GM12864 (cell line): ENCODE measurements around the gene ACSL6.

Source experiments
- DNase-seq: peaks from one replicate; pipeline ENCODE4 v3.0.0-alpha.2; 2011; ENCODE audit warnings: low read depth
- H3K4me3 ChIP-seq: 2 replicates; pipeline ENCODE4 v1.5.1; 2011; ENCODE audit warnings: mild to moderate bottlenecking, low read depth, low read length, control low read depth
- TF ChIP-seq, protein P1 (sequence below): IDR thresholded peaks from 2 replicates; pipeline ENCODE4 v1.5.1; 2011; ENCODE audit warnings: low read depth, mild to moderate bottlenecking, moderate library complexity, low read length, control low read depth, inconsistent platforms; ENCODE audit errors: missing control alignments

ACSL6 gene

DNA sequence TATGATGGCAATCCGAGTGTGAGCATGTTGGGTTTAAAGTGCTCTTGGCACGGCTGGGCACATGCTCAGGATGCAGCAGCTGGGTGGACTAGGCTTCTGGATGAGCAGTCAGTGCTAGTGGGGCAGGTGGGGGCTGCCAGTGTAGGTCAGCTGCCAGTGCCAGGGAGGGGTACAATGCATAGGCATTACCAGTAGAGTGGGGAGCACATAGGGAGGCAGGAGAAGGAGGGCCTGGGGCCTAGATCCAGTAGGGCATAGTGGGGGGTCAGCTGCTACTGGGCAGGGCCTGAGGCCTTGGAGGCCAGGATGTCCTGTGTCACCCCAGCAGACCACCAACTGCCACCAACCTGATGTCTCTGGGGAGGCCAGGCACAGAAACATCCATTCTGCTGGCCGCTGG, 24.2 kb downstream of the ACSL6 start:
- H3K4me3 ChIP-seq: no peak overlapping the region
- TF ChIP-seq, protein P1, sequence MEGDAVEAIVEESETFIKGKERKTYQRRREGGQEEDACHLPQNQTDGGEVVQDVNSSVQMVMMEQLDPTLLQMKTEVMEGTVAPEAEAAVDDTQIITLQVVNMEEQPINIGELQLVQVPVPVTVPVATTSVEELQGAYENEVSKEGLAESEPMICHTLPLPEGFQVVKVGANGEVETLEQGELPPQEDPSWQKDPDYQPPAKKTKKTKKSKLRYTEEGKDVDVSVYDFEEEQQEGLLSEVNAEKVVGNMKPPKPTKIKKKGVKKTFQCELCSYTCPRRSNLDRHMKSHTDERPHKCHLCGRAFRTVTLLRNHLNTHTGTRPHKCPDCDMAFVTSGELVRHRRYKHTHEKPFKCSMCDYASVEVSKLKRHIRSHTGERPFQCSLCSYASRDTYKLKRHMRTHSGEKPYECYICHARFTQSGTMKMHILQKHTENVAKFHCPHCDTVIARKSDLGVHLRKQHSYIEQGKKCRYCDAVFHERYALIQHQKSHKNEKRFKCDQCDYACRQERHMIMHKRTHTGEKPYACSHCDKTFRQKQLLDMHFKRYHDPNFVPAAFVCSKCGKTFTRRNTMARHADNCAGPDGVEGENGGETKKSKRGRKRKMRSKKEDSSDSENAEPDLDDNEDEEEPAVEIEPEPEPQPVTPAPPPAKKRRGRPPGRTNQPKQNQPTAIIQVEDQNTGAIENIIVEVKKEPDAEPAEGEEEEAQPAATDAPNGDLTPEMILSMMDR: no peak

DNA sequence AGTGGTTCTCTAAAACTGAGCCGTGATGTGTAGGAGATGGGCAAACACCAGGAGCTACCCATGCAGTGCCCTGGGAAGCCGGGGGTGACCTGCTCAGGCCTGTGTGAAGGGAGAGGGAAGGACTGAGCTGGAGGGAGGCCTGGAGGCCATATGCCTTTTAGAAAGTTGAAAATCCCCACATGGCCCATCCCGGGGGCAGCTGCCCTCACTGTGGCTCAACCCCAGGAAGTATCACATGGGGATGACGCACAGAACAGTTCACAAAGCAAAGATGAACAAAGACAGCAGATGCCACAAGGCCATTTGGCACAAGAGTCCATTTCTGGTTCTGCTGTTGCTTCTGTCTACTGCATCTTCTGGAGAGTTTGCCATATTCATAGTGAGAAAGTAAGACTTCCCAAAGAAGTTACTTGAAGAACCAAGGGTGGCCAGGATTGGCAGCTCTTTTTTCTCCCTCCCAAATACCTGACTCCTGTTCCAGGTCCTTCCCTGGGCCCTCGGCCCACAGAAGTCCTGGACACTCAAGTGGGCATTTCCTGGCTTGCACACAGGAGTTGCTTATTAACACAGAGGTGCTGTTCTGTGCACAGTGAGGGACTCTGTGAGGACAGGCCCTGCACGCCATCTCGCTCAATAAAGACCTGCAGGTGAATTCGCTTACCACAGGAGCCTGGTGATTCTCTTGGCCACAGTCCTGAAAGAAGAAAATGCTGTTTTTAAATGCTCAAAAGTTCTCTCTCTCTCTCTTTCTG, 25.1 kb downstream of the ACSL6 start:
- TF ChIP-seq, protein P1: no peak
- DNase-seq: no peak

More for the DNA sequence above, 24.2 kb downstream of the ACSL6 start:
- no peak for DNase-seq

DNA sequence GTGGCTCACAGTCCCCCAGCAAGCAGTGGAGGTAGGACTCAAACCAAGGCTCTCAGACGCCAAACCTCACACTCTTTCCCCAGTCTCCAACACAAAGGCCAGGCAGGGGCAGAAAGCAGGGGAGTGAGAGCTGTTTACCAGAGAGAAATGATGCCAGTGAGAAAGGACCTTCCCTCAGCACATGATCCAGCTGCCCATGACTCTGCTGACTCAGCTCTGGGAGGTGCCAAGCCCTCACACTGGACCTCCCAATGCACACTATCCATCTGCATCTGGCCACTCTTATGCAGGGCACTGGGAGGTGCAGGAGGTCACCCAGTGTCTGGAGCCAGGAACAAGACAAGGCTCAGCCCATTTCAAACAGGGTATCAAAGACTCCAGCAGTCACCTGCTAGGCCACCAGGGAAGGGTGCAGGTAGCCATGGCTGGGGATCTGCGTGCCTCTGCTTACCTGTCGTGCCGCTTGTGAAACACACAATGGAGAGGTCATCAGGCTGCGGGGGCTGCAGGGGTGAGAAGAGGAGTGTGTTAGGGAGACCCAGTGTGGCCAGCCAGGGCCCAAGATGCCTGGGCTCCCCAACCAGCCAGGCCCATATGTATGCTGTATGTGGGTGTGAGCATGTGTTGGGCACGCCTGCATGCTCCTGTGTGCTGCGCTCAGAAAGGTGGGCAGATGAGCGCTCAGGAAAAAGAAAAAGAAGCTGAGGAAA, 26.3 kb downstream of the ACSL6 start:
- no peak overlapping the region for H3K4me3 ChIP-seq
- TF ChIP-seq, protein P1: no peak
- DNase-seq: no peak

More for the DNA sequence above, 25.1 kb downstream of the ACSL6 start:
- no peak overlapping the region for H3K4me3 ChIP-seq

DNA sequence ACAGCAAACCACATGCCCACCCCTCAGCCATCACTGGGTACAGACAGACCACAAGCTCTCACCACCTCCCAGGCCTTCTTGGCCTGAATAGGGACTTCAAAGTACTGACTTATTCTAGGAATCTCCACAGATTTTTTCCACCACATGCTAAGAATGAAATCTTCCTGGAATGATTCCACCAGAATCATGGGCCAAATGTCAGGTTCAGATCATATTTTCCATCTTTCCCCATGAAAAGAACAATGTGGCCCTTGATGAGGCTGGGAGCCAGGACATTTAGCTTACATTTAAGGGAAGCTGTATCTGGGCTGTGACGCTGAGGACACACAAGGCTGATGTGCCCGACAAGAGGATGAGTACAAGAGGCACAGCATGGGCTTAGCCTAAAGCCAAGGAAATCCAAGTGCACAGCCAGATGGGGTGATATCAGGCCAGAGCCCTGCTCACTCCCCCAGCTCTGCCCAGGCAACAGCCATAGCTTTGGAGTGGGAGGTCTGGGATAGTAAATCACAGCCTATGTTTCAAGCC, 28.1 kb downstream of the ACSL6 start:
- H3K4me3 ChIP-seq: no peak overlapping the region
- TF ChIP-seq, protein P1: no peak
- DNase-seq: no peak

DNA sequence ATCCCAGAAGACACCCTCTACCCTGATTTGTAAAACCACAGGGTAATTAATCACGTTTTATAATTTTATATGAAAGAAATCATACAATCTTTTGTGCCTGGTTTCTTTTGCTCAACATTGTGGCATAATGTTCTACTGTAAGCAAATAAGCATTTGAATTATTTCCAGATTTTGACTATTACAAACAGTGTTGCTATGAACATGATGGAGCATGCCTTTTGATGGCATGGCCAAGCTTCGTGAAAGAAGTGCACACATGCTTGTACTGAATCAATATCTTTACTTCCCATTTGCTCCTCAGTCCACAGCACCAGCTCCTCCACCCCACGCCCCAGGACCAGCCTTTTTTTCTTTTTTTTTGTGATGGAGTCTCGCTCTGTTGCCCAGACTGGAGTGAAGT, 29.9 kb downstream of the ACSL6 start:
- no peak for DNase-seq
- TF ChIP-seq, protein P1: no peak
- no peak overlapping the region for H3K4me3 ChIP-seq

DNA sequence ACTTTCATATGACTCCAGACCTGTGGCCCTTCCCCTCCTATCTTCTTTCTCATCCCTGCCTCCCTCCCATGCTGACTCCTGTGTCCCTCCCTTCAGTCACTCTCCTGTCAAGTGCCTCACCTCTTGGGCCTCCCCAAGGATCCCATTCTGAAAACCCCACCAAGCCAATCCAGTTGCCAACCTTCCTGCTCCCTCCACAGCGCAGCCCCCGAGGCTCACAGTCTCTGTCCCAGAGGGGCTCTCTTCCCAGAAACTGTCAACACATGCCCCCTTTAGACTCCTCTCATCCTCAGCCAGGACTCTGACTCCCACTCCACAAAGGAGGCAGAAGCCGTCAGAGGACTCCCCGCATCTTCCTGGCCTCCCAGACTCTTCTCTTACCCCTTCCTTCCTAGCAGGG, 30.8 kb downstream of the ACSL6 start:
- TF ChIP-seq, protein P1: no peak
- H3K4me3 ChIP-seq: no peak overlapping the region
- no peak for DNase-seq
